Uterus (tissue), 4 donors: ENCODE measurements around the gene EPHX1. TPM values are rescaled to one million over a fixed set of nuclear protein-coding genes. Genes with fewer than 3 reads are reported as not detected.

ENCODE experiments used
- DNase-seq, 2 donors: peaks; one replicate each; pipeline ENCODE4 v3.0.0-alpha.2; 2019 to 2020
- H3K27ac ChIP-seq, 2 donors: fragments of 200-600 bp; sonication (generic); 1 replicate in 1 of 2; 2 replicates in 1 of 2; pipeline ENCODE4 v1.5.1; 2016 to 2018
- H3K27me3 ChIP-seq, 2 donors: fragments of 200-600 bp; sonication (generic); one replicate each; pipeline ENCODE4 v1.5.1; 2018 to 2019; ENCODE audit warnings: control low read depth in 1 of 2
- H3K36me3 ChIP-seq, 2 donors: fragments of 200-600 bp; sonication (generic); one replicate each; pipeline ENCODE4 v1.5.1; 2019; ENCODE audit warnings: control low read depth in 1 of 2
- H3K4me1 ChIP-seq, 2 donors: fragments of 200-600 bp; sonication (generic); one replicate each; pipeline ENCODE4 v1.5.1; 2018 to 2019; ENCODE audit warnings: control low read depth in 1 of 2
- H3K4me3 ChIP-seq, 2 donors: fragments of 200-600 bp; sonication (generic); 1 replicate in 1 of 2; 2 replicates in 1 of 2; pipeline ENCODE4 v1.5.1; 2018 to 2019; ENCODE audit warnings: mild to moderate bottlenecking in 1 of 2
- H3K9me3 ChIP-seq, 2 donors: fragments of 200-600 bp; sonication (generic); one replicate each; pipeline ENCODE4 v1.5.1; 2019; ENCODE audit warnings: control low read depth in 1 of 2
- POLR2A ChIP-seq, 2 donors: fragments of 450-650 bp; IDR thresholded peaks; one replicate each; pipeline ENCODE4 v1.6.1; 2016; ENCODE audit warnings: antibody characterized with exemption in 2 of 2, mild to moderate bottlenecking in 1 of 2, moderate library complexity in 1 of 2
- intact Hi-C: fragments of 100-400 bp; cut with DNase I; formaldehyde crosslinking; loops from one replicate; pipeline ENCODE4 v1.15.1; 2023; ENCODE audit warnings: low total_unique reads
- total RNA-seq, 4 donors: library from RNA; depleted of rRNA in 3 of 4; stranded (reverse); fragments of >200 nt in 3 of 4; gene quantifications; one replicate each; pipeline versions ENCODE4 v1.1.0 to v1.2.4, GENCODE V29; 2014 to 2023
- TF ChIP-seq, protein P1 (sequence below), 4 experiments: fragments of 200-600 bp in 2 of 4; fragments of 450-650 bp in 2 of 4; sonication (generic) in 2 of 4; IDR thresholded peaks; one replicate each; pipeline ENCODE4 v1.5.1; 2016 to 2019; ENCODE audit warnings: antibody characterized with exemption in 4 of 4, mild to moderate bottlenecking in 2 of 4, moderate library complexity in 1 of 4
- donor health status: DM: yes; HTN: yes; CAD: no.

The EPHX1 gene
- total RNA-seq, 4 donors from 2014 or later: 51.2 to 156 (median 55.3) TPM

- Histone ChIP-seq H3K4me3 (no peak overlapping the region), H3K9me3 (no peaks in the 10 kb centered on the region), H3K4me1 (no peaks in the 10 kb centered on the region), H3K36me3 (no peaks in the 10 kb centered on the region), H3K27me3 (no peaks in the 10 kb centered on the region), H3K27ac (no peak overlapping the region)
- no peak for DNase-seq
- no peak for TF ChIP-seq POLR2A (IDR thresholded peaks at IDR 0.05)
- TF ChIP-seq, protein P1, sequence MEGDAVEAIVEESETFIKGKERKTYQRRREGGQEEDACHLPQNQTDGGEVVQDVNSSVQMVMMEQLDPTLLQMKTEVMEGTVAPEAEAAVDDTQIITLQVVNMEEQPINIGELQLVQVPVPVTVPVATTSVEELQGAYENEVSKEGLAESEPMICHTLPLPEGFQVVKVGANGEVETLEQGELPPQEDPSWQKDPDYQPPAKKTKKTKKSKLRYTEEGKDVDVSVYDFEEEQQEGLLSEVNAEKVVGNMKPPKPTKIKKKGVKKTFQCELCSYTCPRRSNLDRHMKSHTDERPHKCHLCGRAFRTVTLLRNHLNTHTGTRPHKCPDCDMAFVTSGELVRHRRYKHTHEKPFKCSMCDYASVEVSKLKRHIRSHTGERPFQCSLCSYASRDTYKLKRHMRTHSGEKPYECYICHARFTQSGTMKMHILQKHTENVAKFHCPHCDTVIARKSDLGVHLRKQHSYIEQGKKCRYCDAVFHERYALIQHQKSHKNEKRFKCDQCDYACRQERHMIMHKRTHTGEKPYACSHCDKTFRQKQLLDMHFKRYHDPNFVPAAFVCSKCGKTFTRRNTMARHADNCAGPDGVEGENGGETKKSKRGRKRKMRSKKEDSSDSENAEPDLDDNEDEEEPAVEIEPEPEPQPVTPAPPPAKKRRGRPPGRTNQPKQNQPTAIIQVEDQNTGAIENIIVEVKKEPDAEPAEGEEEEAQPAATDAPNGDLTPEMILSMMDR (IDR thresholded peaks at IDR 0.05): no peak
- intact Hi-C loops: no loop called here
Observed at GRCh38 chr1:225868631-225869330, 58.9 kb downstream of the EPHX1 start.

GRCh38 chr1:225870911-225871310, 61.0 kb downstream of the EPHX1 start:
- Histone ChIP-seq H3K9me3 (no peaks in the 10 kb centered on the region), H3K4me3 (no peak overlapping the region), H3K36me3 (no peaks in the 10 kb centered on the region), H3K4me1 (no peaks in the 10 kb centered on the region), H3K27ac (no peak overlapping the region), H3K27me3 (no peaks in the 10 kb centered on the region)
- TF ChIP-seq POLR2A (IDR thresholded peaks at IDR 0.05): no peak
- TF ChIP-seq, protein P1 (IDR thresholded peaks at IDR 0.05): no peak
- no peak for DNase-seq
- intact Hi-C loops: no loop called here

DNA sequence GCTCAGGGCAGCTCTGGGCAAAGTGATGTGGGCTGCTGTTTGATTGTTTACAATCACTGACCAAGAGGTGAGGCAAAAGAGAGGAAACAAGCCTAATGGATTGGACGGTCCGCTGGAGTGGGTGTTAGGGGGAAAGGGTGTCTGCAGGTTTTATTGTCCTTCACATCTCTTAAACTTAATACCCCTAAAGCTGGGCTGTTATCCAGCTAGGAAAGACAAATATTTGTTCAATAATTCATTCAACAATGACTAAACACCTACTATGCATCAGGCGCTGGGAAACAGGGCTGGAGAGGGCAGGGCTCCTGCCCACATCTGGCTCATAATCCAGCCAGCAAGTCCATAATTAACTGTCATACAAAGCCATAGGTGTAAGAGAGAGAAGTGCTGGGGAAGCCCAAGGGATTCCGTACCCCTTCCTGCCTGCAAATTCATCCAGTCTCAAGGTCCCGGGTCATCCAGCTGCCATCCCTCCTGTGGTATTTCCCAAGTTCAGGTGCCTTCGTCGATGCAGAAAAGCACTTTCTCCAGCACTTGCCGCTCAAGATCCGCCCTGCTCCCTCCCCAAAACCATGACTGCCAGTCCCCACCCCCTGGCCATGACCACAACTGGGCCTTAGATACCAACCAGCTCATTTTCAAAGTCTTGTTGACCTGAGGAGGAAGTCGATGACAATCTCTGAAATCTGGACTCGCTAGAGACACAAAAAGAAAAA, 61.6 kb downstream of the EPHX1 start:
- no peak for DNase-seq
- H3K4me3 ChIP-seq: no peak overlapping the region
- no peaks in the 10 kb centered on the region for H3K36me3 ChIP-seq
- no peaks in the 10 kb centered on the region for H3K4me1 ChIP-seq
- H3K27ac ChIP-seq: no peak overlapping the region
- H3K9me3 ChIP-seq: no peaks in the 10 kb centered on the region
- intact Hi-C loops: no loop called here
- no peaks in the 10 kb centered on the region for H3K27me3 ChIP-seq
- no peak for TF ChIP-seq POLR2A (IDR thresholded peaks at IDR 0.05)

DNA sequence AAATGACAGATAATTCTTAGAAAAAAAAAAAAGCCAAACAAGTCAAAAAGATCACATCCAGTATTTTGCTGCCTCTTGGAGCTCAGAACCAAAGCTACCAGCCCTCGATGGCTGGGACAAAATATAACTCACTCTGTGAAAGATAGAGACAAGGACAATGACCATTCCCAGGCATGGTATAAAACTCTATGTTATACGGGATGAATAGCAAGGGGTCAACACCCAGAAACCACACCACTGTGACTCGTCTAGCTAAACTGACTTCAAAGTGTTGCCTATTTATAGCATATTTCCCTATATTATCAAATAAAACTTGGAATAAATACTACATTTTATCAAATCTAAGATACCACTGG, 62.1 kb downstream of the EPHX1 start:
- intact Hi-C loops: no loop called here
- no peak overlapping the region for H3K27ac ChIP-seq
- no peak overlapping the region for H3K4me3 ChIP-seq
- no peak for DNase-seq
- no peaks in the 10 kb centered on the region for H3K4me1 ChIP-seq
- H3K27me3 ChIP-seq: no peaks in the 10 kb centered on the region
- H3K36me3 ChIP-seq: no peaks in the 10 kb centered on the region
- TF ChIP-seq POLR2A (IDR thresholded peaks at IDR 0.05): no peak
- TF ChIP-seq, protein P1 (IDR thresholded peaks at IDR 0.05): no peak
- no peaks in the 10 kb centered on the region for H3K9me3 ChIP-seq

- Histone ChIP-seq H3K4me3 (no peak overlapping the region), H3K4me1 (peaks cover 0 to 10% of the 10 kb centered on the region in 2 donors), H3K36me3 (no peaks in the 10 kb centered on the region), H3K27me3 (no peaks in the 10 kb centered on the region), H3K9me3 (no peaks in the 10 kb centered on the region), H3K27ac (no peak overlapping the region)
- no peak for DNase-seq
- intact Hi-C loops: no loop called here
- TF ChIP-seq, protein P1 (IDR thresholded peaks at IDR 0.05): no peak
- TF ChIP-seq POLR2A (IDR thresholded peaks at IDR 0.05): no peak
Observed at GRCh38 chr1:225873281-225873850, 63.4 kb downstream of the EPHX1 start.
